Measurements from ENCODE around the gene GARIN3. TPM values are rescaled to one million over a fixed set of nuclear protein-coding genes. Genes with fewer than 3 reads are reported as not detected.
A peak's percentile ranks its signal among the peaks of the same experiment; 100 is the strongest.

The GARIN3 gene
- total RNA-seq, 2 donors from 2014 or later = not detected

- Histone ChIP-seq H3K4me1 (no peaks in the 10 kb centered on the region), H3K27ac (no peak overlapping the region), H3K27me3 (no peaks in the 10 kb centered on the region), H3K36me3 (no peaks in the 10 kb centered on the region), H3K4me3 (no peak overlapping the region), H3K9me3 (no peaks in the 10 kb centered on the region)
- no peak for TF ChIP-seq CTCF (IDR thresholded peaks at IDR 0.05)
- DNase-seq (ENCODE audit: low spot score) = peak; percentile 16
These were observed 4.1 kb downstream of the GARIN3 start for GRCh38 chr5:157161996-157162395.

- H3K9me3 ChIP-seq = no peaks in the 10 kb centered on the region
- H3K27ac ChIP-seq = no peak overlapping the region
These were observed 6.1 kb downstream of the GARIN3 start for GRCh38 chr5:157160001-157160400.

GRCh38 chr5:157159209-157159751 lies 6.8 kb downstream of the GARIN3 start:
- no peak for TF ChIP-seq CTCF (IDR thresholded peaks at IDR 0.05)
- peak; percentile 11 for DNase-seq (ENCODE audit: low spot score)
- Histone ChIP-seq H3K4me1 (no peaks in the 10 kb centered on the region), H3K27ac (no peak overlapping the region), H3K27me3 (no peaks in the 10 kb centered on the region), H3K4me3 (no peak overlapping the region), H3K9me3 (no peaks in the 10 kb centered on the region), H3K36me3 (no peaks in the 10 kb centered on the region)

More at GRCh38 chr5:157160001-157160400, 6.1 kb downstream of the GARIN3 start:
- peak; percentile 36 for DNase-seq (ENCODE audit: low spot score)
- no peaks in the 10 kb centered on the region for H3K27me3 ChIP-seq
- no peaks in the 10 kb centered on the region for H3K36me3 ChIP-seq
- H3K4me3 ChIP-seq = no peak overlapping the region
- no peaks in the 10 kb centered on the region for H3K4me1 ChIP-seq
- no peak for TF ChIP-seq CTCF (IDR thresholded peaks at IDR 0.05)

GRCh38 chr5:157157293-157157891 lies 8.7 kb downstream of the GARIN3 start:
- Histone ChIP-seq H3K4me3 (no peak overlapping the region), H3K36me3 (no peaks in the 10 kb centered on the region), H3K27me3 (no peaks in the 10 kb centered on the region), H3K27ac (no peak overlapping the region), H3K9me3 (no peaks in the 10 kb centered on the region), H3K4me1 (no peaks in the 10 kb centered on the region)
- no peak for TF ChIP-seq CTCF (IDR thresholded peaks at IDR 0.05)
- peak; percentile 38 for DNase-seq (ENCODE audit: low spot score)

GRCh38 chr5:157155297-157155696 lies 10.8 kb downstream of the GARIN3 start:
- no peak overlapping the region for H3K27ac ChIP-seq
- H3K9me3 ChIP-seq = no peaks in the 10 kb centered on the region
- no peaks in the 10 kb centered on the region for H3K36me3 ChIP-seq
- no peak for DNase-seq (ENCODE audit: low spot score)
- TF ChIP-seq CTCF (IDR thresholded peaks at IDR 0.05) = no peak
- no peaks in the 10 kb centered on the region for H3K4me1 ChIP-seq
- H3K27me3 ChIP-seq = no peaks in the 10 kb centered on the region
- no peak overlapping the region for H3K4me3 ChIP-seq

GRCh38 chr5:157150995-157151394 lies 15.1 kb downstream of the GARIN3 start:
- Histone ChIP-seq H3K4me3 (no peak overlapping the region), H3K27me3 (no peaks in the 10 kb centered on the region), H3K9me3 (no peaks in the 10 kb centered on the region), H3K36me3 (no peaks in the 10 kb centered on the region), H3K4me1 (peaks cover 0 to 5% of the 10 kb centered on the region in 2 donors), H3K27ac (no peak overlapping the region)
- TF ChIP-seq CTCF (IDR thresholded peaks at IDR 0.05) = no peak
- peak; percentile 34 for DNase-seq (ENCODE audit: low spot score)

All from right atrium auricular region (tissue), 2 donors.